ENCODE data around the gene RNASE1.

DNA sequence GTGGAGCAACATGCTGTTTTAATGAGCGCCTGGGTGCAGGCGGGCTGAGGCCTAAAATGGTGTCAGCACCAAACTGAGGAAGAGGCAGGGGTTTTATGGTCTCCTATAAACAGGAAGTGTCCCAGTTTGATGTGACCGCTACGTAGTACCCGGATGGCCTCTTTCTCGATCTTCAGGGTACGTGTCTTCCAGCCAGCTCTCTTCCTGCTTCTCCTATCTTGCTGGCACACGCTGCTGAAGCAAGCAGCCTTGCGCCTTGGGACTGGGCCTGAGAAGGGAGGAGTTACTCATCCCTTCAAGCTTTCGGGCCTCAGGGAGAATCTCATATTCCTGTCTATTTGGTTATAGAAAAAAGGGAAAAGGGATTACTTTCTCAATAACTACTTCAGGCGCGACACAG lies 28.2 kb upstream of the RNASE1 start:
- TF ChIP-seq EZH2phosphoT487 (IDR thresholded peaks at IDR 0.05; ENCODE audit: low read depth) = no peak
- TF ChIP-seq CTCF (IDR thresholded peaks at IDR 0.05; ENCODE audit: low read depth, low read length) = no peak

All from OCI-LY3 (cell line).